OCI-LY7 (cell line): ENCODE measurements around the gene C1orf159.

ENCODE experiments used
- EZH2phosphoT487 ChIP-seq: fragments of 200-600 bp; sonication (generic); IDR thresholded peaks from 2 replicates; pipeline ENCODE4 v1.6.1; 2018; ENCODE audit warnings: low read depth, borderline replicate concordance, mild to moderate bottlenecking, mixed run types, antibody characterized with exemption, low read length, moderate library complexity, mixed read lengths
- TF ChIP-seq, protein P1 (sequence below): fragments of 200-600 bp; sonication (generic); conservative IDR thresholded peaks from 2 replicates; pipeline ENCODE4 v1.5.1; 2014; ENCODE audit warnings: mild to moderate bottlenecking, antibody characterized with exemption, low read length, moderate library complexity, mixed read lengths

DNA sequence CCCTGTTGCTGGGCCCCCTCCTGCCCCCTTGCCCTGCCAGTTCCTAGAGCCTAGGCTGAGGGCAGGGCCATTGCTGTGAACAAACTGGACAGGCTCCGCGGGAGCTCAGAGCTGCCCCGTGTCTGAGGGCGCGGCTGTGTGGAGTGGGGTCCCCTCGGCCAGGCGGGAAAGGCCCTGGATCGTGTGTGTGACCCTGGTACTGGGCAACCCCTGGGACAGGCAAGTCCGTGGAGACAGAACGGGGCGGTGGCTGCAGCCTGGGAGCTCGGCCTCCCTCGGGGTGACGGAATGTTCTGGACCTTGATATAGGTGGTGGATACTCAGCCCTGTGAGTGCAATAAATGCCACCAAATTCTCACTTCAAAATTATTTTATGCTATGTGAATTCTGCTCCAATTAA, 27.7 kb upstream of the C1orf159 start:
- TF ChIP-seq, protein P1, sequence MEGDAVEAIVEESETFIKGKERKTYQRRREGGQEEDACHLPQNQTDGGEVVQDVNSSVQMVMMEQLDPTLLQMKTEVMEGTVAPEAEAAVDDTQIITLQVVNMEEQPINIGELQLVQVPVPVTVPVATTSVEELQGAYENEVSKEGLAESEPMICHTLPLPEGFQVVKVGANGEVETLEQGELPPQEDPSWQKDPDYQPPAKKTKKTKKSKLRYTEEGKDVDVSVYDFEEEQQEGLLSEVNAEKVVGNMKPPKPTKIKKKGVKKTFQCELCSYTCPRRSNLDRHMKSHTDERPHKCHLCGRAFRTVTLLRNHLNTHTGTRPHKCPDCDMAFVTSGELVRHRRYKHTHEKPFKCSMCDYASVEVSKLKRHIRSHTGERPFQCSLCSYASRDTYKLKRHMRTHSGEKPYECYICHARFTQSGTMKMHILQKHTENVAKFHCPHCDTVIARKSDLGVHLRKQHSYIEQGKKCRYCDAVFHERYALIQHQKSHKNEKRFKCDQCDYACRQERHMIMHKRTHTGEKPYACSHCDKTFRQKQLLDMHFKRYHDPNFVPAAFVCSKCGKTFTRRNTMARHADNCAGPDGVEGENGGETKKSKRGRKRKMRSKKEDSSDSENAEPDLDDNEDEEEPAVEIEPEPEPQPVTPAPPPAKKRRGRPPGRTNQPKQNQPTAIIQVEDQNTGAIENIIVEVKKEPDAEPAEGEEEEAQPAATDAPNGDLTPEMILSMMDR = no peak
- no peak for TF ChIP-seq EZH2phosphoT487
